ENCODE measurements around the gene HS3ST1. TPM values are rescaled to one million over a fixed set of nuclear protein-coding genes. Genes with fewer than 3 reads are reported as not detected.

HS3ST1 gene
- total RNA-seq, 1 experiment from 2014 or later: 0.21 TPM

- no peak for TF ChIP-seq REST (IDR thresholded peaks at IDR 0.05; ENCODE audit: insufficient read depth in 1 of 2, low read depth in 2 of 2, low read length in 1 of 2)
- no peak for TF ChIP-seq CTCF (IDR thresholded peaks at IDR 0.05)
- TF ChIP-seq POLR2AphosphoS5 (IDR thresholded peaks at IDR 0.05; ENCODE audit: low read depth, low read length): no peak
- TF ChIP-seq TCF7L2 (IDR thresholded peaks at IDR 0.05; ENCODE audit: low read depth, low read length): no peak
- Histone ChIP-seq H3K9me3 (ENCODE audit: control insufficient read depth, insufficient read depth, low read depth, low read length) (no peaks in the 10 kb centered on the region), H3K27me3 (ENCODE audit: control insufficient read depth, insufficient read depth, low read length) (no peaks in the 10 kb centered on the region), H3K27ac (ENCODE audit: low read length) (no peak overlapping the region), H3K4me3 (ENCODE audit: low read depth in 2 of 2, low read length in 2 of 2) (no peak overlapping the region), H3K36me3 (ENCODE audit: control insufficient read depth, insufficient read depth, low read length) (no peaks in the 10 kb centered on the region), H3K4me1 (ENCODE audit: control insufficient read depth, insufficient read depth, low read length) (no peaks in the 10 kb centered on the region)
- ChIA-PET CTCF (no interaction called here), POLR2A (no interaction called here)
- intact Hi-C loops (cut with micrococcal nuclease; ENCODE audit: unreplicated experiment): no loop called here
- ATAC-seq (no peak), DNase-seq (ENCODE audit: low read depth, low spot score) (no peak)
- no TSS peak for BruUV-seq (replicated peaks)
- in situ Hi-C loops (cut with HindIII; ENCODE audit: low pct_unique_long_range_greater_than_20kb, low sequenced_read_pairs): no loop called here
Observed at GRCh38 chr4:11420327-11420726, 8.4 kb downstream of the HS3ST1 start.

- in situ Hi-C loops (cut with HindIII; ENCODE audit: low pct_unique_long_range_greater_than_20kb, low sequenced_read_pairs): no loop called here
- POLR2A ChIA-PET: no interaction called here
- Histone ChIP-seq H3K36me3 (ENCODE audit: control insufficient read depth, insufficient read depth, low read length) (no peaks in the 10 kb centered on the region), H3K27me3 (ENCODE audit: control insufficient read depth, insufficient read depth, low read length) (no peaks in the 10 kb centered on the region), H3K4me3 (ENCODE audit: low read depth in 2 of 2, low read length in 2 of 2) (no peak overlapping the region), H3K9me3 (ENCODE audit: control insufficient read depth, insufficient read depth, low read depth, low read length) (no peaks in the 10 kb centered on the region), H3K27ac (ENCODE audit: low read length) (no peak overlapping the region), H3K4me1 (ENCODE audit: control insufficient read depth, insufficient read depth, low read length) (no peaks in the 10 kb centered on the region)
- CTCF ChIA-PET: no interaction called here
- BruUV-seq (replicated peaks): no TSS peak
- DNase-seq (ENCODE audit: low read depth, low spot score) (no peak), ATAC-seq (no peak)
- intact Hi-C loops (cut with micrococcal nuclease; ENCODE audit: unreplicated experiment): no loop called here
- TF ChIP-seq CTCF (IDR thresholded peaks at IDR 0.05) (no peak), POLR2AphosphoS5 (IDR thresholded peaks at IDR 0.05; ENCODE audit: low read depth, low read length) (no peak), TCF7L2 (IDR thresholded peaks at IDR 0.05; ENCODE audit: low read depth, low read length) (no peak), REST (IDR thresholded peaks at IDR 0.05; ENCODE audit: insufficient read depth in 1 of 2, low read depth in 2 of 2, low read length in 1 of 2) (no peak), SIN3A (IDR thresholded peaks at IDR 0.05; ENCODE audit: borderline replicate concordance, insufficient read depth, low read depth, low read length) (no peak)
Observed at GRCh38 chr4:11418610-11419009, 10.1 kb downstream of the HS3ST1 start.

Data from Panc1 (cell line).